MM.1S (cell line): ENCODE data around the gene AKR1E2.

Source experiments
- DNase-seq: peaks from one replicate; pipeline ENCODE4 v3.0.0-alpha.2; 2015
- H2AFZ ChIP-seq: fragments of 300-600 bp; sonication (generic); 2 replicates; pipeline ENCODE4 v1.6.0; 2016; ENCODE audit warnings: antibody characterized with exemption, low read length
- H3F3A ChIP-seq: fragments of 300-600 bp; sonication (generic); 2 replicates; pipeline ENCODE4 v1.6.1; 2016; ENCODE audit warnings: mild to moderate bottlenecking, antibody characterized with exemption, low read length, moderate library complexity, mixed read lengths; ENCODE audit not compliant: insufficient read depth
- H3K27ac ChIP-seq: fragments of 300-600 bp; sonication (generic); 2 replicates; pipeline ENCODE4 v1.5.1; 2016; ENCODE audit warnings: mild to moderate bottlenecking, low read length
- H3K27me3 ChIP-seq: fragments of 300-600 bp; sonication (generic); replicated peaks from 2 replicates; pipeline ENCODE4 v1.6.0; 2016; ENCODE audit warnings: low read length; ENCODE audit not compliant: insufficient read depth
- H3K36me3 ChIP-seq: fragments of 300-600 bp; sonication (generic); replicated peaks from 2 replicates; pipeline ENCODE4 v1.6.1; 2016; ENCODE audit warnings: mild to moderate bottlenecking, low read length, mixed read lengths; ENCODE audit not compliant: insufficient read depth
- H3K4me1 ChIP-seq: fragments of 300-600 bp; sonication (generic); 2 replicates; pipeline ENCODE4 v1.6.1; 2016; ENCODE audit warnings: low read length, mixed read lengths
- H3K4me2 ChIP-seq: fragments of 300-600 bp; sonication (generic); 2 replicates; pipeline ENCODE4 v1.6.0; 2016; ENCODE audit warnings: low read depth, low read length
- H3K4me3 ChIP-seq: fragments of 300-600 bp; sonication (generic); 2 replicates; pipeline ENCODE4 v1.5.1; 2016; ENCODE audit warnings: low read length, mixed read lengths
- H3K79me2 ChIP-seq: fragments of 300-600 bp; sonication (generic); 2 replicates; pipeline ENCODE4 v1.6.1; 2016; ENCODE audit warnings: mixed run types, low read length, mixed read lengths
- H3K9ac ChIP-seq: fragments of 300-600 bp; sonication (generic); 2 replicates; pipeline ENCODE4 v1.6.1; 2016; ENCODE audit warnings: low read length, mixed read lengths
- H3K9me2 ChIP-seq: fragments of 300-600 bp; sonication (generic); replicated peaks from 2 replicates; pipeline ENCODE4 v1.6.1; 2016; ENCODE audit warnings: mild to moderate bottlenecking, low read length, mixed read lengths; ENCODE audit not compliant: insufficient read depth
- H3K9me3 ChIP-seq: fragments of 300-600 bp; sonication (generic); replicated peaks from 2 replicates; pipeline ENCODE4 v1.6.1; 2016; ENCODE audit warnings: mild to moderate bottlenecking, low read length, mixed read lengths; ENCODE audit not compliant: insufficient read depth
- H4K20me1 ChIP-seq: fragments of 300-600 bp; sonication (generic); 2 replicates; pipeline ENCODE4 v1.6.1; 2016; ENCODE audit warnings: mild to moderate bottlenecking, low read length, moderate library complexity, mixed read lengths; ENCODE audit not compliant: insufficient read depth
- EZH2 ChIP-seq: fragments of 300-600 bp; sonication (generic); optimal IDR thresholded peaks from 2 replicates; pipeline ENCODE3; 2017; ENCODE audit warnings: low read depth, mild to moderate bottlenecking, antibody characterized with exemption, low read length, mixed read lengths
- EZH2phosphoT487 ChIP-seq: fragments of 300-600 bp; sonication (generic); IDR thresholded peaks from 2 replicates; pipeline ENCODE4 v1.6.1; 2018; ENCODE audit warnings: antibody characterized with exemption, low read length
- TF ChIP-seq, protein P1 (sequence below): fragments of 300-600 bp; sonication (generic); IDR thresholded peaks from 2 replicates; pipeline ENCODE4 v1.5.1; 2016; ENCODE audit warnings: antibody characterized with exemption, low read length, mixed read lengths

The AKR1E2 gene

GRCh38 chr10:4806534-4806933, 19.5 kb upstream of the AKR1E2 start:
- no peak for TF ChIP-seq EZH2
- TF ChIP-seq EZH2phosphoT487, result no peak
- Histone ChIP-seq H3K9me3 (no peaks in the 10 kb centered on the region), H3K4me2 (peak overlapping the region; percentile 36; the same call in 1 of the 2 replicates), H2AFZ (no peak overlapping the region), H3K4me3 (no peak overlapping the region), H3K9me2 (no peaks in the 10 kb centered on the region), H3K36me3 (no peaks in the 10 kb centered on the region), H3K27ac (peak overlapping the region; percentile 44; the same call in 1 of the 2 replicates), H3K27me3 (no peaks in the 10 kb centered on the region), H3F3A (peaks cover 18% of the 10 kb centered on the region; the same call in 1 of the 2 replicates), H3K79me2 (no peaks in the 10 kb centered on the region), H4K20me1 (no peaks in the 10 kb centered on the region), H3K4me1 (peaks cover 17% of the 10 kb centered on the region), H3K9ac (no peak overlapping the region)
- DNase-seq, result peak; percentile 51

- Histone ChIP-seq H3K4me3 (peak overlapping the region; percentile 29), H4K20me1 (no peaks in the 10 kb centered on the region), H3K79me2 (no peaks in the 10 kb centered on the region), H3K36me3 (no peaks in the 10 kb centered on the region), H3F3A (peaks cover 18% of the 10 kb centered on the region; the same call in 1 of the 2 replicates), H3K9me2 (no peaks in the 10 kb centered on the region), H3K4me1 (peaks cover 17% of the 10 kb centered on the region), H3K9ac (peak overlapping the region; percentile 16; the same call in 1 of the 2 replicates), H3K4me2 (peak overlapping the region; percentile 57), H3K27ac (peak overlapping the region; percentile 72; the same call in 1 of the 2 replicates), H2AFZ (peak overlapping the region; percentile 27; the same call in 1 of the 2 replicates), H3K9me3 (no peaks in the 10 kb centered on the region), H3K27me3 (no peaks in the 10 kb centered on the region)
- TF ChIP-seq, protein P1, sequence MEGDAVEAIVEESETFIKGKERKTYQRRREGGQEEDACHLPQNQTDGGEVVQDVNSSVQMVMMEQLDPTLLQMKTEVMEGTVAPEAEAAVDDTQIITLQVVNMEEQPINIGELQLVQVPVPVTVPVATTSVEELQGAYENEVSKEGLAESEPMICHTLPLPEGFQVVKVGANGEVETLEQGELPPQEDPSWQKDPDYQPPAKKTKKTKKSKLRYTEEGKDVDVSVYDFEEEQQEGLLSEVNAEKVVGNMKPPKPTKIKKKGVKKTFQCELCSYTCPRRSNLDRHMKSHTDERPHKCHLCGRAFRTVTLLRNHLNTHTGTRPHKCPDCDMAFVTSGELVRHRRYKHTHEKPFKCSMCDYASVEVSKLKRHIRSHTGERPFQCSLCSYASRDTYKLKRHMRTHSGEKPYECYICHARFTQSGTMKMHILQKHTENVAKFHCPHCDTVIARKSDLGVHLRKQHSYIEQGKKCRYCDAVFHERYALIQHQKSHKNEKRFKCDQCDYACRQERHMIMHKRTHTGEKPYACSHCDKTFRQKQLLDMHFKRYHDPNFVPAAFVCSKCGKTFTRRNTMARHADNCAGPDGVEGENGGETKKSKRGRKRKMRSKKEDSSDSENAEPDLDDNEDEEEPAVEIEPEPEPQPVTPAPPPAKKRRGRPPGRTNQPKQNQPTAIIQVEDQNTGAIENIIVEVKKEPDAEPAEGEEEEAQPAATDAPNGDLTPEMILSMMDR, result no peak
- no peak for TF ChIP-seq EZH2
- no peak for TF ChIP-seq EZH2phosphoT487
- DNase-seq, result peak; percentile 52
Measured at GRCh38 chr10:4807761-4808507, 18.1 kb upstream of the AKR1E2 start.

DNA sequence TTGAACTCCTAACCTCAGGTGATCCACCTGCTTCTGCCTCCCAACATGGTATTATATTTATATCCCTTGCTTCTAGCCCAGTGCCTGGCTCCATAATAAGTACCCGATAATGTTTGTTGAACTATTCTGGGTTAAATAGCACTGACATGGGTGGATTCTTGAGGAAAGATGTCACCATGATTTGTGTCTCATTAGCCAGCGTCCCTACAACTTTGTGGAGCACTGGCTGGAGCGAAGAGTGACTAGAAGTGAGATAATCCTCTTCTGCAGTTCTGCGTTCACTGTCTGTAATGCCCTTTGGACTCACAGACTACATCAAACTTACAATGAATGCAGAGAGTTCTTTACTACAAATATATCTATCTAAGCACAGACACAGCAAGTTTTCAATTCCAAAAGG, 16.9 kb upstream of the AKR1E2 start:
- no peak overlapping the region for H3K4me2 ChIP-seq
- no peak overlapping the region for H3K27ac ChIP-seq
- no peak overlapping the region for H2AFZ ChIP-seq
- peaks cover 18% of the 10 kb centered on the region; the same call in 1 of the 2 replicates for H3F3A ChIP-seq
- no peak overlapping the region for H3K9ac ChIP-seq
- no peaks in the 10 kb centered on the region for H3K79me2 ChIP-seq
- no peak for DNase-seq
- TF ChIP-seq, protein P1, result no peak
- TF ChIP-seq EZH2phosphoT487, result no peak
- TF ChIP-seq EZH2, result no peak
- no peaks in the 10 kb centered on the region for H3K27me3 ChIP-seq
- H3K4me1 ChIP-seq, result peaks cover 17% of the 10 kb centered on the region
- no peaks in the 10 kb centered on the region for H3K9me2 ChIP-seq
- no peaks in the 10 kb centered on the region for H4K20me1 ChIP-seq
- H3K4me3 ChIP-seq, result no peak overlapping the region
- no peaks in the 10 kb centered on the region for H3K36me3 ChIP-seq
- no peaks in the 10 kb centered on the region for H3K9me3 ChIP-seq

- H3K4me2 ChIP-seq, result no peak overlapping the region
- H3K27ac ChIP-seq, result no peak overlapping the region
Measured at GRCh38 chr10:4810092-4810491, 15.9 kb upstream of the AKR1E2 start.

More at GRCh38 chr10:4810092-4810491, 15.9 kb upstream of the AKR1E2 start:
- H2AFZ ChIP-seq, result no peak overlapping the region
- peaks cover 20% of the 10 kb centered on the region for H3K4me1 ChIP-seq
- no peaks in the 10 kb centered on the region for H3K9me2 ChIP-seq
- TF ChIP-seq EZH2 (no peak), EZH2phosphoT487 (no peak)
- TF ChIP-seq, protein P1, result no peak
- H3K79me2 ChIP-seq, result no peaks in the 10 kb centered on the region
- H3K4me3 ChIP-seq, result no peak overlapping the region
- no peaks in the 10 kb centered on the region for H4K20me1 ChIP-seq
- no peaks in the 10 kb centered on the region for H3K36me3 ChIP-seq
- DNase-seq, result no peak
- no peak overlapping the region for H3K9ac ChIP-seq
- H3F3A ChIP-seq, result peaks cover 18% of the 10 kb centered on the region; the same call in 1 of the 2 replicates
- H3K9me3 ChIP-seq, result no peaks in the 10 kb centered on the region
- no peaks in the 10 kb centered on the region for H3K27me3 ChIP-seq
